Ureter (tissue), 1 donor: ENCODE measurements around the gene AFM. TPM values are rescaled to one million over a fixed set of nuclear protein-coding genes. Genes with fewer than 3 reads are reported as not detected.

Experiments used
- DNase-seq: peaks from one replicate; pipeline ENCODE4 v3.0.0-alpha.2; 2020; ENCODE audit warnings: low spot score
- total RNA-seq: library from RNA; stranded (reverse); gene quantifications from one replicate; pipeline ENCODE4 v1.2.4, GENCODE V29; 2023
- donor health status: DM: yes; HTN: yes; CAD: no.

Gene AFM
- total RNA-seq, 1 donor from 2014 or later, result not detected

- no peak for DNase-seq
These were observed 30.1 kb upstream of the AFM start for GRCh38 chr4:73451404-73451803.

- DNase-seq, result no peak
These were observed 29.4 kb upstream of the AFM start for GRCh38 chr4:73451981-73452747.

- DNase-seq, result no peak
These were observed 28.4 kb upstream of the AFM start for GRCh38 chr4:73452953-73453700.

GRCh38 chr4:73453701-73454005, 27.9 kb upstream of the AFM start:
- DNase-seq, result no peak

- no peak for DNase-seq
These were observed 26.6 kb upstream of the AFM start for GRCh38 chr4:73454920-73455319.

DNA sequence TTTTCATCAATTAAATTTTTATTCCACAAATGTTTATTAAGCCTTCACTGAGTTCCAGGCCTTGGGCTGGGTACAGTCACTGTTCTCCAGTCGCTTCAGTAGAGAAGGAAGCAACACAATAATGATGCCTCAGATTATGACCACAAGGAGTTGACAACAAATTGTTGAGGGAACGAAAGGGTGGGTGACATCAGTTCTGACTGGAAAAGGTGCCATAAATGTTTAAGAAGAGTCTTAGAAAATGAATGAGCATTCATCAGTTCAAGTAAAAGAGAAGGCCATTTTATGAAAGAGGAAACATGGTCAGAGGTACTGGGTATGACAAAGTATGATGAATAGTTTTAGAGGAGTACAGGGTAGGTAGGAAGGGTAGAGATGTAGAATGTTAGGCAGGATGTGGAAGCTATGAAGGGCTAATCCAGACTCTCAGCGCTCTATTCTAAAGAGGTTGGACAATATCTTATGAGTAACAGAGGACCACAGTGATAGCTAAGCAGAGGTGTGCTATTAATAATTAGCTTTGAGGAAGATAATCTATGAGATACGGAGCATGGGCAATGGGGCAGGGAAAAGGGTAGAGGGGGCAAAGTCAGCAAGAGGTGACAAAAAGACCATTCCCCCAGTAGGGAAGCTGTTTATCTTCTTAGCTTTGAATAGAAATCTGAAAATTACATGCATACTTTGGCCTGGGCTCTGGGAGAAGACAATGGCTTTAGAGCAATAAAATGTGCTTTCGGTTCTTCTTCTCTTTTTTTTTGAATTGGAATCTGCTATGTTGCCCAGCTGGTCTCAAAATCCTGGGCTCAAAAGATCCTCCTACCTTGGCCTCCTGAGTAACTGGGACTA, 25.1 kb upstream of the AFM start:
- no peak for DNase-seq

- DNase-seq, result no peak
These were observed 23.1 kb upstream of the AFM start for GRCh38 chr4:73458184-73459047.

DNA sequence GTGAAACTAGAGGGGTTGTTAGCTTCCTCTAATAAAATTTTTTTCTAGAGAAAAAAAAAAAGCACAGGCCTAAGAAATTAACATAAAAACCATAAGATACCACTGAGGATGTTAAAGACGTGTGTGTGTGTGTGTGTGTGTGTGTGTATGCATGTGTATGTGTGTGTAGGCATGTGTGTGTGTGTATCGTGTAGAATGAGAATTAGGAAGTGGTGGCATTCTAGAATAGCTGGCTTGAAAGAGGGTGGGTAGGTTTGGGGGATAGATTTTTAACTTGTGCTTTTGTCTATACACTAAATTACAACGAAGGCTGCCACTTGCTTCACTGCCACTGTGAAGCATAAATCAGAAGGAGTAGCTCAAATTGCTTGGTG, 22.5 kb upstream of the AFM start:
- no peak for DNase-seq

GRCh38 chr4:73460913-73461522, 20.5 kb upstream of the AFM start:
- DNase-seq, result no peak

DNA sequence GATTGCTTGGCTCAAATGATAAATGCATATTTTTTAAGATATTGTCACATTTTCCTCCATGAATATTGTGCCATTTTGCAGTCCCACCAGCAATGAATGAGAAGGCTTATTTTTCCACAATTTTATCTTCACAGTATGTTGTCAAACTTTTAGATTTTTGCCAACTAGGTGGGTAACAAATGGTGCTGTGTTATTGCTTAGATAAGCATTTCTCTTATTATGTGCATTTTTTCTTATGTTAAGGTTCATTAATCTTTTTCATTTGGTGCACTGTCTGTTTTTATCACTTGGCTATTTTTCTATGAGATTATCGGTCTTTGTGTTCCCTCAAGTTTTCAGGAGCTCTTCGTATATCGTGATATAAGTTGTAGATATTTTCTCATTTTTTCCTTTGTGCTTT, 13.4 kb upstream of the AFM start:
- DNase-seq, result no peak

GRCh38 chr4:73470728-73471127, 10.8 kb upstream of the AFM start:
- no peak for DNase-seq

DNA sequence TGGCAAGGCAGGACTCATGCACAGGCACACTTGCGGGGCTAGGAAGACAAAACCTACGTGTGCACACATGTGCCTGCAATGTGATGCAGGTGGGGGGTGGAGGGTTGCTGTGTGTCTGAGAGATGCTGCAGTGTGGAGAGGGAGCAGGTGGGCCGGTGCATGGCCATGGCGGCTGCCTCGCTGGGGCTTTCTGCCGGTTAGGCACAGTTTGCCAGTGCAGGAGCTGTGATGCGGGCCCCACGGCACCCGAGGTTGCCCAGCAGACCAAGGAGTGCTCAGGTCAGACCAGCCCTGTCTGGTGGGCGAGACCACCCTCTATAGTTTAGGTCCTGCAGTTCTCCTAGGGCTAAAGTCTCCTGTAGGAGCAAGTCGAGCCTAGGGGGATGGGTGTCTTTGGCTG, 4.4 kb upstream of the AFM start:
- DNase-seq, result no peak

GRCh38 chr4:73479323-73479722, 2.2 kb upstream of the AFM start:
- DNase-seq, result no peak

DNA sequence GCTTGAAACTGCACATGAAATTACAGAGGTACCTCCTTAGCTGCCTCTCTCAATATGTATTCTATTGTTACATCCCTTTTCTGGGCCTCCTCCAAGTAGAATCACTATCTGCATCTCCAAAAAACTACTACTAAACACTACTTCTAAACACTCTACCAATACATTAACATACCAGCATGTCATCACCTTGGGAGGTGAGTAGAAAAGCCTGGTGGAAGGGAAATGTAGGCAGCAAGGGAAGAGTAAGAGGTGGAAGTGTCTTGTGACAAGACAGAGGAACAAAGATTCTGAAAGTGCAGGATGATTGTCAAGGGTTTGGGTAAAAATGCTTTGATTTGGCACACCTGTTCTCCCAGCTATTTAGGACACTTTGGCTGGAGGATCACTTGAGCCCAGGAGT, 3.5 kb downstream of the AFM start:
- no peak for DNase-seq

DNA sequence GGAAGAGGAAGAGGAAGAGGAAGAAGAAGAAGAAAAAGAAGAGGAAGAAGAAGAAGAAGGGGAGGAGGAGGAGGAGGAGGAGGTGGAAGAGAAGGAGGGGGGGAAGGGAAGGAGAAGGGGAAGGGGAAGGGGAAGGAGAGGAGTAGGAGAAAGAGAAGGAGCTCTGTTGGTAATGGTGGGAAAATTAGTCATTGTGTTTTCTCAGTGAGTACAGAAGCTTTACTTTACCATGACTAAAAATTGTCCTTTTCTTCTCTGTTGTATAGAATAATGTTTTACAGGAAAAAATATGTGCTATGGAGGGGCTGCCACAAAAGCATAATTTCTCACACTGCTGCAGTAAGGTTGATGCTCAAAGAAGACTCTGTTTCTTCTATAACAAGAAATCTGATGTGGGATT, 4.1 kb downstream of the AFM start:
- DNase-seq, result no peak

- DNase-seq, result no peak
These were observed 5.0 kb downstream of the AFM start for GRCh38 chr4:73486497-73486896.

DNA sequence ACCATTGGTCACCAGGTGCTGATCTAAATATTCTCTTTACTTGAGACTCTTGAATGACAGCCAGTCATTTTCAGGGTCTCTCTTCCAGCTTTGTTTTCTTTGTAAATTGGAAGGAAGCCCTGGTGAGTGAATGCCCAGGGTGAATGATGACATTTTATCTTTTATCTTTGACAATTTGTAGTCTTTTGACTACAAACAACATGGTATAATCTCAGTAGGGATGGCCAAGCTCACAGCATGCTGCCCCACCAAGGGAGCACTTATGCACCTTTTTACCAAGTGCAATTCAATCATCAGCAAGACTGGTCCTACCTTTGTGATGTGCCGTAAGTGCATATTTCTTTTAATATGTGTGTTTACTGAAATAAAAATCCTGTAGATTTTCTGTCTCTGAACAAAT, 5.7 kb downstream of the AFM start:
- DNase-seq, result no peak

DNA sequence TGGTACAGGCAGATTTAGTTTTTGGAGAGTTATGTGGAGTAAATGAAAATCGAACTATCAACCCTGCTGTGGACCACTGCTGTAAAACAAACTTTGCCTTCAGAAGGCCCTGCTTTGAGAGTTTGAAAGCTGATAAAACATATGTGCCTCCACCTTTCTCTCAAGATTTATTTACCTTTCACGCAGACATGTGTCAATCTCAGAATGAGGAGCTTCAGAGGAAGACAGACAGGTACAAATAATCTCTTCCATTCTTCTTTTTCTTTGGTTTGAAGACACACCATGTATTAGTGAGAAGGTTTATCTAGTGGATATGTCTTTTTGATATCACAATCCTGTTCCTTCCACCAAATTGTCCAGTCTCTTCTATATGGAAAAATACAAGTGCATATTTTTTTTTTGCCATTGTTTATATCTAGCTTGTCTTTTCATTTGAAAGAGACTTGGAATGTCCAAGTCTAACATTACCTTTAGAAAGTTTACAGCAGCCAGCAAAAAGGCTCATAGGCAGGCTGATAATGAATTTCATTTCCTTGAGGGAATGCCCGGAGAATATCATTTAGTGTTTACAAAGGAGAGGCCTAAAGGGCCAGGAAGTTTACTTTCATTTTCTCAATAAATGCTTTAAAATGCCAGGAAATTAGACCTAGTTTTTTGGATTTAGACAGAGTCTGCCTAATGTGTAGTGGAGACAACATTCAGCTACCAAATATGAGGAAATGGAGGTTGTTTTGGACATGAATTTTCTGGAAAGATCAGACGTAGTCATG, 18.6 kb downstream of the AFM start:
- no peak for DNase-seq

- no peak for DNase-seq
These were observed 20.2 kb downstream of the AFM start for GRCh38 chr4:73501664-73502265.

DNA sequence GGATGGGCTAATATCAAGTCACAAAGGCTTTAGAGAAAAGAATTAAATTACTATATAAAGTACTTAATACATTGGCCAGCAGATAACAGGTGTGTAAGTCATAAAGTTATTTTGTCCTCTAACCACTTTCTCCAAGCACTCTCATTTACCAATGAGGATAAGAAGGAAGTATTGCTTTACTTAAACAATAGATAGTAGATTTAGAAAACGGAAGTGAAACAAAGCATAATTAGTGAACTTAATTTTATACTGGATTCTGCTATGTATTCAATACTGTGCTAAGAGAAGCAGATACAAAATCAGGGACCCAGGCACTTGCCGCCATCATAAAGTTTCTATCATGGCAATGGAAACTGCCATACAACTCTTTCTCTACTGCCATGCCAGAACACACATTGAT, 24.0 kb downstream of the AFM start:
- DNase-seq, result no peak
